ENCODE measurements around the gene NARS2. TPM values are rescaled to one million over a fixed set of nuclear protein-coding genes. Genes with fewer than 3 reads are reported as not detected.
"Not testable (repeated sequence)": the region's sequence is repeated elsewhere in the genome, so short reads cannot be mapped to it uniquely, and the experiment has no call there.

NARS2 gene
- total RNA-seq, 2 donors from 2014 or later: 14.3 to 21.1 TPM

DNA sequence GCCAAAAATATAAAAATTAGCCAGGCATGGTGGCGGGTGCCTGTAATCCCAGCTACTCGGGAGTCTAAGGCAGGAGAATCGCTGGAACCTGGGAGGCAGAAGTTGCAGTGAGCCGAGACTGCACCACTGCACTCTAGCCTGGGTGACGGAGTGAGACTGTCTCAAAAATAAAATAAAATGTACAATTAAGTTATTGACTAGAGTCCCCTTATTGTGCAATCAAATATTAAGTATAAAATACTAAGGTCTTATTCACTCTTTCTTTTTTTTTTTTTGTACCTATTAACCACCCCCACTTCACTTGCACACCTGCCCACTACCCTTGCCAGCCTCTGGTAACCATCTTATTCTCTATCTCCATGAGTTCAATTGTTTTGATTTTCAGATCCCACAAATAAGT is 61.6 kb downstream of the NARS2 start:
- H3K27me3 Mint-ChIP-seq; H3K4me3 Mint-ChIP-seq; H3K9me3 Mint-ChIP-seq; H3K4me1 Mint-ChIP-seq; H3K27ac Mint-ChIP-seq; ATAC-seq (replicated peaks): not testable (repeated sequence)
- peaks cover 10% of the 10 kb centered on the region for H3K36me3 Mint-ChIP-seq (ENCODE audit: low read depth)

DNA sequence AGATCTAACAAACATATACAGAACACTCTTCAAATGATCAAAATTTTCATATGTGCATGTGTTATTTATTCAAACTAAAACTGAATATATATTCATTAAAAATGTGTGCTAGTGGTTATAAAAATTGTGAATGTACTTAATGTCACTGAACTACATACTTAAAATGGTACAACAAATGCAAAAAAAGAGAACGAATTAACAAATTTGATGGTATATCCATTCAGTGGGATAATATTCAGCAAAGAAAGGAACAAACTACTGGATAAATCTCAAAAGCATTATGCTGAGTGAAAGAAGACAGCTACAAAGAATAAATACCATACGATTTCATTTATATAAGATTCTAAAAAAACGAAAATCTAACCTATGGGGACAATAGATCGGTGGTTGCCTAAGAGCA is 64.1 kb downstream of the NARS2 start:
- H3K36me3 Mint-ChIP-seq (ENCODE audit: low read depth): peaks cover 16% of the 10 kb centered on the region
- H3K9me3 Mint-ChIP-seq: peaks cover 7% of the 10 kb centered on the region
- H3K27me3 Mint-ChIP-seq: no peaks in the 10 kb centered on the region
- H3K4me3 Mint-ChIP-seq: no peak overlapping the region
- H3K4me1 Mint-ChIP-seq: peaks cover 3% of the 10 kb centered on the region
- no peak for ATAC-seq (replicated peaks)
- no peak overlapping the region for H3K27ac Mint-ChIP-seq

DNA sequence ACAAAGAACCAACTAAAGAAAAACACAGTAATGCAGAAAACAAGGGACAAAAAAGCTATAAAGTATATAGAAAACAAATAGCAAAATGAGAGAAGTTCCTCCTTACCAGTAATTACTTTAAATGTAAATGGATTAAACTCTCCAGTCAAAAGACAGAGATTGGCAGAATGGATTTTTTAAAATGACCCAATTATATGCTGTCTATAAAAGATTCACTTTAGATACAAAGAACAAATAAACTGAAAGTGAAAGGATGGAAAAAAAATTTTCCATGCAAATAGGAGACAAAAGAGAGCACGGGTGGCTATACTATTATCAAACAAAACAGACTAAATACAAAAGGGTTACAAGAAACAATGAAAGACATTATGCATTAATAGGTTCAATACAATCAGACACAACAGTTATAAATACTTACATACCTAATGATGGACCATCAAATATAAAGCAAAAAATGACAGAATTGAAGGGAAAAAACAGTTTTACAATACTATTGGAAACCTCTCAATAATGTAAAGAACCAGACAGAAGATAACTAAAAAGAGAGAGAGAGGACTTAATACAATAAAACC is 64.6 kb downstream of the NARS2 start:
- no peak for ATAC-seq (replicated peaks)
- H3K4me3 Mint-ChIP-seq: no peak overlapping the region
- H3K27me3 Mint-ChIP-seq: no peaks in the 10 kb centered on the region
- H3K4me1 Mint-ChIP-seq: peaks cover 3% of the 10 kb centered on the region
- H3K9me3 Mint-ChIP-seq: peaks cover 7% of the 10 kb centered on the region
- no peak overlapping the region for H3K27ac Mint-ChIP-seq
- peaks cover 16% of the 10 kb centered on the region for H3K36me3 Mint-ChIP-seq (ENCODE audit: low read depth)

DNA sequence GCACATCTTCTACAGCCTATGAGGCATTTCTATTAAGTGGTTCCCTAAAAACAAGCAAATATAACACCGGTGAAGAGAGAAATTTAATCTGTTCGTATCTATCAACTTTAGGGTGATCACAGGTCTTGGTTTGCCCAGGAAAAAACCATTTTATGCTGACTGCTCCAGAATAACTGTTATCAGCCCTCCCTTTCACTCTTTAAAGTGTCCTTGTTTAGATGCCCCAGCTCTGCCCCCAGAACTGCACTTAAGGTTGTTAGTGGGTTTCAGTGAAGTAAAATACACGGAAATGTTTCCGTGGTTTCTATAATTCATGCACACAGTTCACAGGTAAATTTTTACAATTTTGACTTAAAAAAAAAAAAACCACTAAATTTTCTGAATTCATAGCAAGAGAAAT is 70.0 kb downstream of the NARS2 start:
- no peak overlapping the region for H3K4me3 Mint-ChIP-seq
- no peak overlapping the region for H3K27ac Mint-ChIP-seq
- no peak for ATAC-seq (replicated peaks)

DNA sequence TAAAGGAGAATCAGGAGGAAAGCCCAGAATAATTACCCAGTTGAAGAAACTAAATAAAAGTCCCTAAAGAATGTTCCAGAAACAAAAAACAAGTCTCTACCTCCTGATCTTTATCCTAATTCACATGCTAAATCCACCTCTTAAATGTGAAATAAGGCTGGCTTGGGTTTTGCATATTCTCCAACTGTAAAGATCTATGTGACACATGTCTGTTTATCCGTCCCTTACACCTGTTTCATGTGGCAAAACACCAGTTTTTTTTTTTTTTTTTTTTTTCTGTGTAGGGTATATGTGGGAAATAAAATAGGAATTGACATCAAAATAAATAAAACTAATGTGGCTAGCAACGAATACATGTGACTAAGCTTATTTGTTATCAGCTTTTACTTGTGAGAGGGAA is 70.5 kb downstream of the NARS2 start:
- H3K27ac Mint-ChIP-seq: no peak overlapping the region

More for the DNA sequence above, 70.0 kb downstream of the NARS2 start:
- Mint-ChIP-seq H3K36me3 (ENCODE audit: low read depth) (peaks cover 6% of the 10 kb centered on the region), H3K4me1 (peaks cover 3% of the 10 kb centered on the region), H3K27me3 (no peaks in the 10 kb centered on the region), H3K9me3 (no peaks in the 10 kb centered on the region)

DNA sequence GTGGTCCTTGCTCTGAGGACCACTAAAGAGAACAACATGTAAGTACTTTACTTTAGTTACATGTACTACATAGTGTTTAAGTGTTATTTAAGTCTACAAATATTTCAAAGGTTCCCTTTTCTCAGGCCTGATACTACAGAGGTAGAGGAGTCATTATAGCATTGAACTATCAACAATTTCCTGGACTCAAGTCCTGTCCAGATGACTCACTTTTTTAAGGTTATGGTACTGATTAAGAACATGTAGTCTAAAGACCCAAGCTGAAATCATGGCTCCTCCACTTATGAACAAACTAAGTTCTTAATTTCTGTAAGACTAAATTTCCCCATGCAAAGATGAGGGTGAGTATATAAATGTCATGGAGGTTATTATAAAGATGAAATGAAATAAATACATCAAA is 74.7 kb downstream of the NARS2 start:
- Mint-ChIP-seq H3K9me3 (no peaks in the 10 kb centered on the region), H3K4me1 (no peaks in the 10 kb centered on the region), H3K27me3 (no peaks in the 10 kb centered on the region), H3K27ac (no peak overlapping the region), H3K36me3 (ENCODE audit: low read depth) (no peaks in the 10 kb centered on the region), H3K4me3 (no peak overlapping the region)
- ATAC-seq (replicated peaks): no peak

More for the DNA sequence above, 70.5 kb downstream of the NARS2 start:
- peaks cover 6% of the 10 kb centered on the region for H3K36me3 Mint-ChIP-seq (ENCODE audit: low read depth)
- H3K4me3 Mint-ChIP-seq: no peak overlapping the region
- H3K9me3 Mint-ChIP-seq: no peaks in the 10 kb centered on the region
- H3K27me3 Mint-ChIP-seq: no peaks in the 10 kb centered on the region
- no peak for ATAC-seq (replicated peaks)
- H3K4me1 Mint-ChIP-seq: peaks cover 3% of the 10 kb centered on the region

DNA sequence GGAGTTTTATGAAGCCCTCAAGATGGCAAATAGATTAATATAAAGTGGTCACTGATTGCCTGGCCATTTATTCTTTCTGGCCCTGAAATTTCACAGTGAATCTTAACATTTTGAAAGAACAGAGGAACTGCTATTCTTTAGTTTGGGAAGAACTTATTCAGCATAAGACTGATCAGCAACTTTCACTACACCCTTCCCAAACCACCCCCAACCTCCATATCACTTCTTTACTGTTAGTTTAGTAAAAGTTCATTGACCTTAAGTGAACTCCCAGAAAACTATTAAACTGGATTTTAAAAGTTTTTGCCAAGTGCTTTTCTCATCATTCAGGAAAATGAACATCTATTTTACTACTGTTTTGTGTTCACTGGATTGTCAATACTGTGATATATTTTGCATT is 77.4 kb downstream of the NARS2 start:
- Mint-ChIP-seq H3K27me3 (no peaks in the 10 kb centered on the region), H3K9me3 (no peaks in the 10 kb centered on the region), H3K36me3 (ENCODE audit: low read depth) (no peaks in the 10 kb centered on the region), H3K27ac (no peak overlapping the region), H3K4me1 (no peaks in the 10 kb centered on the region), H3K4me3 (no peak overlapping the region)
- ATAC-seq (replicated peaks): no peak

DNA sequence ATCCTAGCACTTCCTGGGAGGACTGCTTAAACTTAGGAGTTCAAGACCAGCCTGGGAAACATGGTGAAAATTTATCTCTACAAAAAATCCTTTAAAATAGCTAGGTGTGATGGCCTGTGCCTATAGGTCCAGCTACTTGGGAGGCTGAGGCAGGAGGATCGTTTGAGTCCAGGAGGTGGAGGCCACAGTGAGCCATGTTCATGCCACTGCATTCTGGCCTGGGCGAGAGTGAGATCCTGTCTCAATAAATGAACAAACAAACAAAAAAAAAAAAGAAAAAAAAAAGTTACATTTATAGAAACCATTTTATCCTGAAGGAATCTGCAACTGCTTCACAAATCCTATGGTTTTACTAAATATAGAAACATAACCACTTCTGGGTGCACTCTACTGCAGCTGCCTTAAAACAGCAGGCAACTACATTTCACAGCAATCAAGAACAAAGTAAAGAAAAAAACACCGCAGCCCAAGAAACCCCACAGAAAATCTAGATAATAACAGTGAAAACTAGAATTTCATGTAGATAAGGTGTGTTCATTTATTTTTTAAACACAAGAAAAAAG is 81.2 kb downstream of the NARS2 start:
- Mint-ChIP-seq H3K9me3 (no peaks in the 10 kb centered on the region), H3K36me3 (ENCODE audit: low read depth) (peaks cover 6% of the 10 kb centered on the region), H3K27ac (no peak overlapping the region), H3K4me3 (no peak overlapping the region), H3K4me1 (no peaks in the 10 kb centered on the region), H3K27me3 (no peaks in the 10 kb centered on the region)
- ATAC-seq (replicated peaks): no peak

DNA sequence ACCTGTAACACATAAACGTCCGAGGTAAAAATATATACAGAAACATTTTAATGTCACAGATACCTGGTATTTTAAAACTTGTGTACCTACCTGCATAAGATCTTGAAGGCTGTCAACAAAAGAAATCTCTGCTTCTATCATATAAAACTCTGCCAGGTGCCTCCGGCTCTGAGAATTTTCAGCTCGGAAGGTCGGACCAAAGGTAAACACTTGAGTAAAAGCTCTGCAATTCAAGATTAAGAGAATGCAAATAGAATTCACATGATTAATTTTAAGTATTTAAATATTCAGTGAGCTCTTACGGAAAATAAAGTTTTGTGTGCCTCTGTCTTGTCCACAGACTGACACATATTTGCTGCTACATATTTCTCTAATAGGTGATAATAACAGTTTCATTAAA is 81.7 kb downstream of the NARS2 start:
- no peak for ATAC-seq (replicated peaks)
- H3K36me3 Mint-ChIP-seq (ENCODE audit: low read depth): peaks cover 9% of the 10 kb centered on the region
- no peaks in the 10 kb centered on the region for H3K9me3 Mint-ChIP-seq
- H3K4me1 Mint-ChIP-seq: no peaks in the 10 kb centered on the region
- no peak overlapping the region for H3K27ac Mint-ChIP-seq
- H3K27me3 Mint-ChIP-seq: no peaks in the 10 kb centered on the region
- no peak overlapping the region for H3K4me3 Mint-ChIP-seq

DNA sequence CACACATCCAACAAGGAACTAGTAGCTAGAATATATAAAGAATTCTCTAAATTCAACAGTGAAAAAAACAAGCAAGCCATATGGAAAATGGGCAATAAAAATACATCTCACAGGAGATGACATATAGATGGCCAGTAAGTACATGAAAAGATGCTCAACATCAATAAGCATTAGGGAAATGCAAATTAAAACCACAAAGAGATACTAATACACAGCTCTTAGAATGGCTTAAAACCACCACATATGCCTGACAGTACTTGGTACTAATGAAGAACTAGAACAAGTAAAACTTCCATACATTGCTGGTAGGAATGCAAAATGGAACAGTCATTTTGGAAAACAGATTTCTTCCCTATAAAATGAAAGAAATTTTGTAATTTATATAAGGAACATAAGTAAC is 85.5 kb downstream of the NARS2 start:
- H3K9me3 Mint-ChIP-seq: no peaks in the 10 kb centered on the region
- peaks cover 40% of the 10 kb centered on the region for H3K36me3 Mint-ChIP-seq (ENCODE audit: low read depth)
- H3K4me3 Mint-ChIP-seq: no peak overlapping the region
- H3K4me1 Mint-ChIP-seq: no peaks in the 10 kb centered on the region
- no peaks in the 10 kb centered on the region for H3K27me3 Mint-ChIP-seq
- no peak overlapping the region for H3K27ac Mint-ChIP-seq
- ATAC-seq (replicated peaks): no peak

DNA sequence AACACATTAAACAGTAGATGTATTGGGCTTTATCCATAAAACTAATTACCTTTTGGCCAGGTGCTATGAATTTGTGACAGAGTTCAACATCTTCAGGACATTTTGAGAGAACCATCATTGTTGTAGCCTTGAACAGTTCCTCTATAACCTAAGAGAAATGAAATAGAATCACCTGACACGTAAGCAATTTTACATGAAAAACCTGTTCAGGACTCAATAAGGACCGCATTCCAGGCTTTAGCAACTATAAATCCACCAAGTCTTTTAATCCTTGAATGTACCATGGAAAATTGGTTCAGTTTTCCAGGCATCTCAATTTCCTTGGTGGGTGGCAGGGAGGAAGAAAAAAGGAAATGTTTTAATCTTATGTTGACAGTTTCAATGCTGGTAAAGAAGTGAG is 96.1 kb downstream of the NARS2 start:
- H3K4me3 Mint-ChIP-seq: no peak overlapping the region
- H3K9me3 Mint-ChIP-seq: no peaks in the 10 kb centered on the region
- no peaks in the 10 kb centered on the region for H3K4me1 Mint-ChIP-seq
- H3K27ac Mint-ChIP-seq: no peak overlapping the region
- ATAC-seq (replicated peaks): no peak
- H3K27me3 Mint-ChIP-seq: no peaks in the 10 kb centered on the region
- peaks cover 28% of the 10 kb centered on the region for H3K36me3 Mint-ChIP-seq (ENCODE audit: low read depth)

DNA sequence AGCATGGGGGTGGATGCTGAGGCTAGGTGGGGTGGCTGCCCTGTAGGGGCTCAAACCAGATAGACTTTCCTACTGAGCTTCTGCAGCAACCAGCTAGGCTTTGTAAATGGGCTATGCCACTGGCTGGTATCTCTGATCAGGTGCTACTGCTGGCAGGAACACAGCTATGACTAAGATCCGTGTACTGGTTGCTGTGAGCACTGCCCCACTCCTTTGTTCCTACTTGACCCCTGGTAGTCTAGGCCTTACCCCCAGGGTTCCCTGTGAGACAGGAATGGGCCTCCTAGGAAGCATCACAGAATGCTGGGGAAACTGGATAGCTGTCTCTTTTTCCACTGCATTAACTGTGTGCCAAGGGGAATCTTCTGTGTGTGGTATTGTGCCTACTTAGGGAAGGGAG is 98.6 kb downstream of the NARS2 start:
- Mint-ChIP-seq H3K9me3 (no peaks in the 10 kb centered on the region), H3K4me3 (no peak overlapping the region), H3K36me3 (ENCODE audit: low read depth) (peaks cover 35% of the 10 kb centered on the region), H3K4me1 (no peaks in the 10 kb centered on the region), H3K27me3 (no peaks in the 10 kb centered on the region), H3K27ac (no peak overlapping the region)
- no peak for ATAC-seq (replicated peaks)

DNA sequence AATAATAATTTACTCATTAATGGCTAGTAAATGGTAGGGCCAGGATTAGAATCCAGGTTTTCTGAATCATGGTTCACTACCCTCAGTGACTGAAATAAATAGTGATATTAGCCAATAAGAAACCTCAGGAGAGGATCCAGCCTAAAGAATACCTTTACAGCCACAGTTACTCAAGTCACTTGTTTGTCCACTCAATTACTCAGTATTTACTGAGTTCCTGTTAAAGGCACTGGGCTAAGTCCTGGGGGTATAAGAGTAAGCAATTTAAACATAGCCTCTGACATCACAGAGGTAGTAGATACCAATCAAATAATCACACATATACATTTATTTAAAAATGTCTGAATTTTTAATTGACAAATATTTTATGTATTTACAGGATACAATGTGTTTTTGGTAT is 100.2 kb downstream of the NARS2 start:
- Mint-ChIP-seq H3K36me3 (ENCODE audit: low read depth) (peaks cover 35% of the 10 kb centered on the region), H3K27me3 (no peaks in the 10 kb centered on the region), H3K9me3 (no peaks in the 10 kb centered on the region), H3K27ac (no peak overlapping the region), H3K4me1 (no peaks in the 10 kb centered on the region), H3K4me3 (no peak overlapping the region)
- no peak for ATAC-seq (replicated peaks)

DNA sequence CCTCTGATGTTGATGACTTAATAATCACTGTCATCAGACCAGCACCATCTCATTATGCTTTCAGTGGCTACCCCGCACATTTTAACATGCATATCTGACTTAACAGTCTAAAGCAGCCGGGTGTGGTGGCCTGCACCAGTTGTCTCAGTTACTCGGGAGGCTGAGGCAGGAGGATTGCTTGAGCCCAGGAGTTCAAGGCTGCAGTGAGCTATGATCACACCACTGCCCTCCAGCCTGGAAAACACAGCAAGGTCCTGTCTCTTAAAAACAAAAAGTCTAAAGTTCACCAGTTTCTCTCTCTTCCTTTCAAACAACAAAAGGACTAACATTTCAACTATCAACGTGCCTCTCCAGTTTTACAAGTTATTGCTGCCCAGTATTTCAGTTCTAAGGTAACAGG is 101.8 kb downstream of the NARS2 start:
- Mint-ChIP-seq H3K4me1 (no peaks in the 10 kb centered on the region), H3K4me3 (no peak overlapping the region), H3K27ac (no peak overlapping the region), H3K27me3 (no peaks in the 10 kb centered on the region), H3K36me3 (ENCODE audit: low read depth) (peaks cover 34% of the 10 kb centered on the region), H3K9me3 (no peaks in the 10 kb centered on the region)
- ATAC-seq (replicated peaks): no peak

DNA sequence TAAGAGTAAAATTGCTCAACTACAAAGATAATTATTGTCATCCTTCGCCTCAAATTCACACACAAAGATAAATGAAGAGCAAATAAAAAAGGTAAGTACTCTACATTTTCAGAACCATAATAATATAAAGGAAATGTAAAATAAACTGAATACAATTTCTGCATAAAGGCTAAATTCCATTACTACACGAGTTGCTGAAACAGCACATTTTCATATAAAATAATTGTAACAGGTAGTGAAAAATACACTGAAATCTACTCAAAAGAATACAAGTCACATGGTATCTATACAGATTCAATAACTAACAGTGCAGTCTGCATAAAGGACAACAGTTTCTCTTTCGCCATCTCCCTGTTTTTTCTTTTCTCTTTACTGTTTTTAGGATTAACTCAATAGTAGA is 102.3 kb downstream of the NARS2 start:
- no peak overlapping the region for H3K4me3 Mint-ChIP-seq
- H3K4me1 Mint-ChIP-seq: no peaks in the 10 kb centered on the region
- ATAC-seq (replicated peaks): no peak
- peaks cover 29% of the 10 kb centered on the region for H3K36me3 Mint-ChIP-seq (ENCODE audit: low read depth)
- no peaks in the 10 kb centered on the region for H3K9me3 Mint-ChIP-seq
- H3K27ac Mint-ChIP-seq: no peak overlapping the region
- no peaks in the 10 kb centered on the region for H3K27me3 Mint-ChIP-seq

Data from activated T-helper 17 cell treated with anti-CD3 and anti-CD28 coated beads, Interleukin-2, amount 50 U/mL, for 72 hours (primary cell).